Esophagus (tissue), 2 donors: ENCODE measurements around the gene MAGOHB. TPM values are rescaled to one million over a fixed set of nuclear protein-coding genes. Genes with fewer than 3 reads are reported as not detected.

Experiments
- H3K27ac ChIP-seq, 2 donors: one replicate each; pipeline ENCODE4 v1.5.1; 2013; ENCODE audit warnings: low read depth in 2 of 2, mild to moderate bottlenecking in 2 of 2, inconsistent platforms in 1 of 2, low read length in 1 of 2, moderate library complexity in 1 of 2
- H3K27me3 ChIP-seq, 2 donors: one replicate each; pipeline ENCODE4 v1.6.1; 2013; ENCODE audit warnings: low read length in 2 of 2, control low read depth in 1 of 2, mild to moderate bottlenecking in 1 of 2; ENCODE audit not compliant: insufficient read depth in 2 of 2, control insufficient read depth in 1 of 2
- H3K36me3 ChIP-seq, 2 donors: one replicate each; pipeline ENCODE4 v1.6.1; 2013; ENCODE audit warnings: low read length in 1 of 2; ENCODE audit not compliant: control insufficient read depth in 2 of 2, insufficient read depth in 2 of 2
- H3K4me1 ChIP-seq, 2 donors: one replicate each; pipeline ENCODE4 v1.6.1; 2013; ENCODE audit warnings: low read length in 1 of 2; ENCODE audit not compliant: control insufficient read depth in 2 of 2, insufficient read depth in 2 of 2
- H3K4me3 ChIP-seq, 2 donors: one replicate each; pipeline ENCODE4 v1.5.1; 2013; ENCODE audit warnings: low read length in 2 of 2, mild to moderate bottlenecking in 2 of 2, low read depth in 1 of 2, moderate library complexity in 1 of 2
- H3K9me3 ChIP-seq, 2 donors: one replicate each; pipeline ENCODE4 v1.6.1; 2013; ENCODE audit warnings: mild to moderate bottlenecking in 2 of 2, low read depth in 1 of 2, low read length in 1 of 2, moderate library complexity in 1 of 2; ENCODE audit not compliant: control insufficient read depth in 2 of 2, insufficient read depth in 1 of 2
- WGBS, 2 donors: extraction: QIAGEN DNeasy Blood & Tissue Kit; methylation state at CpG; one replicate each; pipeline ENCODE4 v1.1.7; 2013; 5-methylcytosine and 5-hydroxymethylcytosine counted together
- polyA plus RNA-seq, 2 donors: library from polyadenylated mRNA; stranded (reverse); fragments of 200-250 nt; gene quantifications; one replicate each; pipeline ENCODE4 v1.2.3, GENCODE V29; 2013
- donor health status: healthy with polysubstance abuse.
- donor health status: Bipolar disorder and iron deficiency.

MAGOHB gene
- polyA plus RNA-seq, 2 donors, result 16.4 to 27.0 TPM

GRCh38 chr12:10635306-10635705, 21.9 kb upstream of the MAGOHB start:
- Histone ChIP-seq H3K27me3 (no peaks in the 10 kb centered on the region), H3K9me3 (no peaks in the 10 kb centered on the region), H3K4me3 (no peak overlapping the region), H3K27ac (no peak overlapping the region), H3K4me1 (no peaks in the 10 kb centered on the region), H3K36me3 (no peaks in the 10 kb centered on the region)
- 76 to 78% methylated on average over 2 of the region's 2 CpGs for WGBS, 2 donors

GRCh38 chr12:10634427-10634826, 21.0 kb upstream of the MAGOHB start:
- Histone ChIP-seq H3K27ac (no peak overlapping the region), H3K9me3 (no peaks in the 10 kb centered on the region), H3K36me3 (no peaks in the 10 kb centered on the region), H3K27me3 (no peaks in the 10 kb centered on the region), H3K4me1 (no peaks in the 10 kb centered on the region), H3K4me3 (no peak overlapping the region)
- WGBS, 2 donors, result 89 to 94% methylated on average over 5 of the region's 5 CpGs

GRCh38 chr12:10633541-10633940, 20.1 kb upstream of the MAGOHB start:
- H3K27ac ChIP-seq, result no peak overlapping the region
- no peak overlapping the region for H3K4me3 ChIP-seq
- H3K9me3 ChIP-seq, result no peaks in the 10 kb centered on the region
- no peaks in the 10 kb centered on the region for H3K27me3 ChIP-seq
- no peaks in the 10 kb centered on the region for H3K4me1 ChIP-seq
- no peaks in the 10 kb centered on the region for H3K36me3 ChIP-seq
- 82 to 84% methylated on average over 3 of the region's 3 CpGs for WGBS, 2 donors

- Histone ChIP-seq H3K9me3 (no peaks in the 10 kb centered on the region), H3K27me3 (no peaks in the 10 kb centered on the region), H3K4me1 (no peaks in the 10 kb centered on the region), H3K27ac (no peak overlapping the region), H3K36me3 (no peaks in the 10 kb centered on the region), H3K4me3 (no peak overlapping the region)
Measured at GRCh38 chr12:10632226-10632625, 18.8 kb upstream of the MAGOHB start.

DNA sequence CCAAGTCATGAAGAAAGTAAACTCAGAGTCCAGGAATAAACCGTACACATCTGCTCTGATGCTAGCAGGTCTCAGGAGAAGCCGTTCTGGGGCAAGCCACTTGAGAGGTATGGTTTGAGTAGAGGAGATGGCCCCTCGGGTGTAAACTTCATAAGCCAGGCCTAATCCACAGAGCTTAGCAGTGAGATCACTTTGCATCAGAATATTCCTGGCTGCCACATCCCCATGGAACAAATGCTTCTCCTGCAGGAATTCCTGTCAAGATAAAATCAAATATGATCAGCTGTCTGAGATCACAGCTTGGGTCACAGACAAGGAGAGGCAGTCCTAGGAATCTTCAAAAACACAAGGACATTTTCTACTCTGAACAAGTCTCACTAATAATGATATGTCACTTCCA, 11.2 kb upstream of the MAGOHB start:
- Histone ChIP-seq H3K36me3 (peaks cover 0 to 2% of the 10 kb centered on the region in 2 donors), H3K4me3 (no peak overlapping the region), H3K9me3 (no peaks in the 10 kb centered on the region), H3K27ac (no peak overlapping the region), H3K27me3 (no peaks in the 10 kb centered on the region), H3K4me1 (no peaks in the 10 kb centered on the region)
- WGBS, 2 donors, result 71 to 78% methylated on average over 3 of the region's 3 CpGs

DNA sequence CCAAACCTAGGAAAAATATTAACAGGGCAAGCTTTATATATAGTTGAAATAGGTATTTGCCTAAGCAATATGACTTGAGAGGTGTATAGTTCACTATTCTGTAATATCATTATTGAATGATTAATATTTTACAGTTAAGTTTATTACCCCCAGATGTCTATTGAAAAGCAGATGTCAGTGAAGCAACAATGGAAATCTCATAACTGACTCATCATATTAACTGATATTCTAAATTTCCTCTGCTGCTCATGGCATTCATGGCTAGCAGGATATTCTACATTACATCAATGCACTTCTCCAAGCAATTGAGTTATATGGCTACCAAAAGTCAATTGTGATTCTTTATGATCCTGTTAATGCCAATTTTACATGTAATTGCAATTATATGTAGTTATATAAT, 9.7 kb upstream of the MAGOHB start:
- no peaks in the 10 kb centered on the region for H3K9me3 ChIP-seq
- peaks cover 0 to 2% of the 10 kb centered on the region in 2 donors for H3K36me3 ChIP-seq
- H3K4me3 ChIP-seq, result no peak overlapping the region
- no peak overlapping the region for H3K27ac ChIP-seq
- H3K4me1 ChIP-seq, result no peaks in the 10 kb centered on the region
- H3K27me3 ChIP-seq, result no peaks in the 10 kb centered on the region

DNA sequence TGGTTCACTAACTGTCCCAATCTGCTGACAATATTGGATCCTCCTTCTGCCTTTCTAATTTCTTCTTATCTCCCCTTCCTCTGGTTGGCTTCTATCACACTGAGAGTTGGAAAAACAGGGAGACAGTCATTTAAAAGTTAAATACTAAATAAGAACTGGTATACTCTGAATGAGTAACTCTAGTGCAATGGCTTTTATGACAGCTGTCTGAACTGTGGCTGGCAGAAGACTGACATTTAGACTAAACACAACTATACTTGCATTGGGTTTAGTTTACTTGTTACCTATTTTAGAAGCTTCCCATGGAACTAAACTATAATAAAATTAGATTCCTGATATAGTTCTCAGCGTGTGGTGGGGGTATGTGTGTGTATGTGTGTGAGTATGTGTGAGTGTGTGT, 7.9 kb upstream of the MAGOHB start:
- H3K4me1 ChIP-seq, result no peaks in the 10 kb centered on the region
- 83 to 84% methylated on average over 1 of the region's 1 CpG for WGBS, 2 donors
- H3K4me3 ChIP-seq, result no peak overlapping the region
- no peaks in the 10 kb centered on the region for H3K27me3 ChIP-seq
- H3K27ac ChIP-seq, result no peak overlapping the region
- peaks cover 0 to 2% of the 10 kb centered on the region in 2 donors for H3K36me3 ChIP-seq
- H3K9me3 ChIP-seq, result no peaks in the 10 kb centered on the region

DNA sequence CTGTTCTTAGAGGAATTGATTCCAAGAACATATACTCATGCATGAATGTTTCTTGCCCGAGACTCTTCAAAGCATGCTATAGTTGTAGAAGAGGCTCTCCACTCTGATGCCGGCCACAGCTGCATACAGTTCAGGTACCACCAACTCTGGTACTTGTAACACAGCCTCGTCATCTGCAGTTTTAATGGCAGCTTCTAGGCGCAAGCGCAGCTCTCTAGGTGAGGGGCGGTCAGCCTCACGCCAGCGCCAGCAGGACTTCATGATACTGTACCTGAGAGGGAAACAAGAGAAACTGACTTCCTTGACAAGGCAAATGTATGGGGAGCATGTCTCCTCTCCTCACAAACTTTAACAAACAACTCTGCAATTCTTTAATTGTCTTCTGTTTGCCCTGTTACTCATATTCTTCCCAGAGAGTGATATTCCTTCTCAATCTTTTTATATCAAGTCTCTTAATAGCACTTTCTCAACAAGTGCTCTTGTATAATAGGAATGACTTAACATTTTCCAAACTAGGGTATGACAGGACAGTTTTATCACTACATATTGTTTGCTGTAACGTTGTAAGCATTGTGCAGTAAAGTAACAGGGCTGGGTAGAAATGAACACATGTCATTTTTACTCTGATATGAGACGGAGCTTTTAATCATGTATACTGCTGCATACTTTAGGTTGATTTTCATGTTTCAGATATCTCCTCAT, 6.8 kb upstream of the MAGOHB start:
- H3K4me3 ChIP-seq, result no peak overlapping the region
- no peaks in the 10 kb centered on the region for H3K9me3 ChIP-seq
- WGBS, 2 donors, result 82 to 86% methylated on average over 10 of the region's 10 CpGs
- H3K27me3 ChIP-seq, result no peaks in the 10 kb centered on the region
- H3K36me3 ChIP-seq, result peaks cover 0 to 2% of the 10 kb centered on the region in 2 donors
- no peaks in the 10 kb centered on the region for H3K4me1 ChIP-seq
- no peak overlapping the region for H3K27ac ChIP-seq

- no peaks in the 10 kb centered on the region for H3K9me3 ChIP-seq
- no peak overlapping the region for H3K27ac ChIP-seq
- no peaks in the 10 kb centered on the region for H3K27me3 ChIP-seq
- no peak overlapping the region for H3K4me3 ChIP-seq
- H3K4me1 ChIP-seq, result no peaks in the 10 kb centered on the region
- peaks cover 0 to 2% of the 10 kb centered on the region in 2 donors for H3K36me3 ChIP-seq
- 72 to 75% methylated on average over 5 of the region's 5 CpGs for WGBS, 2 donors
Measured at GRCh38 chr12:10618338-10618987, 5.1 kb upstream of the MAGOHB start.

GRCh38 chr12:10617863-10618262, 4.5 kb upstream of the MAGOHB start:
- H3K36me3 ChIP-seq, result peaks cover 0 to 2% of the 10 kb centered on the region in 2 donors
- no peaks in the 10 kb centered on the region for H3K9me3 ChIP-seq
- H3K27me3 ChIP-seq, result no peaks in the 10 kb centered on the region
- H3K27ac ChIP-seq, result no peak overlapping the region
- H3K4me3 ChIP-seq, result no peak overlapping the region
- H3K4me1 ChIP-seq, result no peaks in the 10 kb centered on the region
- 92 to 93% methylated on average over 6 of the region's 6 CpGs for WGBS, 2 donors
